NCI-H82 treated with DMSO at 0.1 percent for 48 hours (cell line): ENCODE data around the gene ANKRD34B.
"Not testable (repeated sequence)": the region's sequence is repeated elsewhere in the genome, so short reads cannot be mapped to it uniquely, and the experiment has no call there.

Experiments
- DNase-seq: peaks from one replicate; lab custom pipeline; 2025; ENCODE audit not compliant: unreplicated experiment; lab: John Stamatoyannopoulos, UW

ANKRD34B gene

GRCh38 chr5:80569961-80570786 is at the start of gene ANKRD34B:
Gene ANKRD34B, minus strand, starts transcription at chr5:80570280. Its CDS starts 10,261 bp downstream, at chr5:80560019.
- DNase-seq: no peak

GRCh38 chr5:80619086-80619485 is 49.0 kb upstream of the ANKRD34B start:
- DNase-seq: no peak

GRCh38 chr5:80618438-80618837 is 48.4 kb upstream of the ANKRD34B start:
- DNase-seq: no peak

- no peak for DNase-seq
Observed at GRCh38 chr5:80615266-80615914, 45.3 kb upstream of the ANKRD34B start.

- no peak for DNase-seq
Observed at GRCh38 chr5:80609692-80610091, 39.6 kb upstream of the ANKRD34B start.

GRCh38 chr5:80608731-80609130 is 38.7 kb upstream of the ANKRD34B start:
- no peak for DNase-seq

GRCh38 chr5:80607832-80608231 is 37.8 kb upstream of the ANKRD34B start:
- DNase-seq: no peak

GRCh38 chr5:80607343-80607742 is 37.3 kb upstream of the ANKRD34B start:
- DNase-seq: no peak

GRCh38 chr5:80600943-80601693 is 31.0 kb upstream of the ANKRD34B start:
- no peak for DNase-seq

GRCh38 chr5:80597500-80597899 is 27.4 kb upstream of the ANKRD34B start:
- no peak for DNase-seq

GRCh38 chr5:80594810-80595209 is 24.7 kb upstream of the ANKRD34B start:
- no peak for DNase-seq

GRCh38 chr5:80592761-80593160 is 22.7 kb upstream of the ANKRD34B start:
- no peak for DNase-seq

GRCh38 chr5:80592105-80592504 is 22.0 kb upstream of the ANKRD34B start:
- no peak for DNase-seq

GRCh38 chr5:80591352-80591751 is 21.3 kb upstream of the ANKRD34B start:
- DNase-seq: no peak

- no peak for DNase-seq
Observed at GRCh38 chr5:80590766-80591165, 20.7 kb upstream of the ANKRD34B start.

- DNase-seq: no peak
Observed at GRCh38 chr5:80588858-80589540, 18.9 kb upstream of the ANKRD34B start.

GRCh38 chr5:80584770-80585169 is 14.7 kb upstream of the ANKRD34B start:
- no peak for DNase-seq

GRCh38 chr5:80580291-80580690 is 10.2 kb upstream of the ANKRD34B start:
- not testable (repeated sequence) for DNase-seq

- no peak for DNase-seq
Observed at GRCh38 chr5:80579050-80579449, 9.0 kb upstream of the ANKRD34B start.

- DNase-seq: no peak
Observed at GRCh38 chr5:80577707-80578106, 7.6 kb upstream of the ANKRD34B start.

GRCh38 chr5:80576383-80576782 is 6.3 kb upstream of the ANKRD34B start:
- no peak for DNase-seq
